Suprapubic skin (tissue), 3 donors: Measurements from ENCODE around the gene IL1RAPL2.

Experiments used
- EP300 ChIP-seq: sonication (generic); formaldehyde crosslinking; IDR thresholded peaks from one replicate; pipeline ENCODE4 v1.6.1; 2017; ENCODE audit warnings: antibody characterized with exemption
- POLR2A ChIP-seq, 2 donors: fragments of 450-650 bp; IDR thresholded peaks; one replicate each; pipeline ENCODE4 v1.6.1; 2017; ENCODE audit warnings: antibody characterized with exemption in 2 of 2, mild to moderate bottlenecking in 2 of 2, moderate library complexity in 2 of 2
- TF ChIP-seq, protein P1 (sequence below), 2 donors: fragments of 200-600 bp in 1 of 2; fragments of 450-650 bp in 1 of 2; sonication (generic) in 1 of 2; IDR thresholded peaks; one replicate each; pipeline ENCODE4 v1.5.1; 2016 to 2019; ENCODE audit warnings: antibody characterized with exemption in 2 of 2, mild to moderate bottlenecking in 1 of 2, moderate library complexity in 1 of 2

DNA sequence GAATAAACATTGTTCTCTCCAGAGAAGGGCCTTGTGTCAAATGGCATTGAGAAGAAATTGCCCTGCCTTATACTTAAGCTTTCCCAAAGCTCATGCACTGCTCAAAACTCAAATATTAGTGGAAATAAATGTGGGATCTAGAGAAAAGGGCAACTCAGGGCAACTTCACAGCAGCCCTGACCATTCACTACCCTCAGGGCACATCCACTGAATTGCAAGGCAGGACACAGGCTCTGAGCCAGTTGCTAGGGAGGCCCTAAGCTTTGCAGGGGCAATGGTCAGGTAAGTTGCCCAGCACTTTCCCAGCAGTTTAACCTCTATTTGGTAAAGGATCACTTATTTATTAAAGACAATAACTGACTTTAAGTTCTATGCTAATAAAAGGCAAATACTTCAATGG is 909.8 kb downstream of the IL1RAPL2 start:
- TF ChIP-seq, protein P1, sequence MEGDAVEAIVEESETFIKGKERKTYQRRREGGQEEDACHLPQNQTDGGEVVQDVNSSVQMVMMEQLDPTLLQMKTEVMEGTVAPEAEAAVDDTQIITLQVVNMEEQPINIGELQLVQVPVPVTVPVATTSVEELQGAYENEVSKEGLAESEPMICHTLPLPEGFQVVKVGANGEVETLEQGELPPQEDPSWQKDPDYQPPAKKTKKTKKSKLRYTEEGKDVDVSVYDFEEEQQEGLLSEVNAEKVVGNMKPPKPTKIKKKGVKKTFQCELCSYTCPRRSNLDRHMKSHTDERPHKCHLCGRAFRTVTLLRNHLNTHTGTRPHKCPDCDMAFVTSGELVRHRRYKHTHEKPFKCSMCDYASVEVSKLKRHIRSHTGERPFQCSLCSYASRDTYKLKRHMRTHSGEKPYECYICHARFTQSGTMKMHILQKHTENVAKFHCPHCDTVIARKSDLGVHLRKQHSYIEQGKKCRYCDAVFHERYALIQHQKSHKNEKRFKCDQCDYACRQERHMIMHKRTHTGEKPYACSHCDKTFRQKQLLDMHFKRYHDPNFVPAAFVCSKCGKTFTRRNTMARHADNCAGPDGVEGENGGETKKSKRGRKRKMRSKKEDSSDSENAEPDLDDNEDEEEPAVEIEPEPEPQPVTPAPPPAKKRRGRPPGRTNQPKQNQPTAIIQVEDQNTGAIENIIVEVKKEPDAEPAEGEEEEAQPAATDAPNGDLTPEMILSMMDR (IDR thresholded peaks at IDR 0.05) = no peak
- TF ChIP-seq EP300 = no peak
- no peak for TF ChIP-seq POLR2A (IDR thresholded peaks at IDR 0.05)
